H1 (cell line): ENCODE data around the gene PABPC1L.

Experiments
- CTCF ChIP-seq, 3 experiments: IDR thresholded peaks; 1 replicate in 2 of 3; 2 replicates in 1 of 3; pipeline versions ENCODE4 v1.5.1 to v1.6.1; 2011; ENCODE audit warnings: low read length in 3 of 3, mild to moderate bottlenecking in 3 of 3, inconsistent platforms in 2 of 3, low read depth in 1 of 3, moderate library complexity in 1 of 3; ENCODE audit not compliant: insufficient read depth in 1 of 3; ENCODE audit errors: control extremely low read depth in 1 of 3
- JUND ChIP-seq: IDR thresholded peaks from 2 replicates; pipeline ENCODE4 v1.6.1; 2011; ENCODE audit warnings: mild to moderate bottlenecking, improper control_type of control experiment, low read length
- POLR2AphosphoS5 ChIP-seq: IDR thresholded peaks from 2 replicates; pipeline ENCODE4 v1.6.1; 2011; ENCODE audit warnings: low read depth, low read length
- POU5F1 ChIP-seq: IDR thresholded peaks from 2 replicates; pipeline ENCODE4 v1.6.1; 2011; ENCODE audit warnings: low read depth, mild to moderate bottlenecking, low read length, moderate library complexity
- SP2 ChIP-seq: IDR thresholded peaks from 2 replicates; pipeline ENCODE4 v1.6.1; 2012; ENCODE audit warnings: mild to moderate bottlenecking, low read length, inconsistent platforms

GRCh38 chr20:44918342-44918741 is 8.5 kb downstream of the PABPC1L start:
- TF ChIP-seq CTCF (IDR thresholded peaks at IDR 0.05; ENCODE audit: control extremely low read depth in 1 of 3, insufficient read depth in 1 of 3, low read depth in 1 of 3, low read length in 3 of 3): no peak
- no peak for TF ChIP-seq SP2
- TF ChIP-seq POU5F1: no peak
- no peak for TF ChIP-seq JUND
- TF ChIP-seq POLR2AphosphoS5: no peak
